ENCODE data around the gene CRIP3.
A peak's percentile ranks its signal among the peaks of the same experiment; 100 is the strongest.

The CRIP3 gene

GRCh38 chr6:43292341-43292740, 16.3 kb downstream of the CRIP3 start:
- DNase-seq (ENCODE audit: extremely low spot score, insufficient read length, low read depth), result no peak
- no peak for FAIRE-seq

- no peak for FAIRE-seq
These were observed 16.9 kb downstream of the CRIP3 start for GRCh38 chr6:43291708-43292107.

GRCh38 chr6:43290905-43291355, 17.7 kb downstream of the CRIP3 start:
- no peak for FAIRE-seq

More at GRCh38 chr6:43291708-43292107, 16.9 kb downstream of the CRIP3 start:
- DNase-seq (ENCODE audit: extremely low spot score, insufficient read length, low read depth), result no peak

GRCh38 chr6:43290339-43290904, 18.2 kb downstream of the CRIP3 start:
- DNase-seq (ENCODE audit: extremely low spot score, insufficient read length, low read depth) (no peak), FAIRE-seq (no peak)

More at GRCh38 chr6:43290905-43291355, 17.7 kb downstream of the CRIP3 start:
- no peak for DNase-seq (ENCODE audit: extremely low spot score, insufficient read length, low read depth)

- no peak for DNase-seq (ENCODE audit: extremely low spot score, insufficient read length, low read depth)
- no peak for FAIRE-seq
These were observed 20.6 kb downstream of the CRIP3 start for GRCh38 chr6:43287717-43288679.

- FAIRE-seq, result no peak
- DNase-seq (ENCODE audit: extremely low spot score, insufficient read length, low read depth), result no peak
These were observed 21.5 kb downstream of the CRIP3 start for GRCh38 chr6:43286980-43287716.

- FAIRE-seq (no peak), DNase-seq (ENCODE audit: extremely low spot score, insufficient read length, low read depth) (no peak)
These were observed 22.1 kb downstream of the CRIP3 start for GRCh38 chr6:43286456-43286979.

GRCh38 chr6:43285832-43286231, 22.8 kb downstream of the CRIP3 start:
- DNase-seq (ENCODE audit: extremely low spot score, insufficient read length, low read depth), result no peak

GRCh38 chr6:43284991-43285781, 23.4 kb downstream of the CRIP3 start:
- no peak for DNase-seq (ENCODE audit: extremely low spot score, insufficient read length, low read depth)
- no peak for FAIRE-seq

More at GRCh38 chr6:43285832-43286231, 22.8 kb downstream of the CRIP3 start:
- FAIRE-seq, result no peak

- DNase-seq (ENCODE audit: extremely low spot score, insufficient read length, low read depth) (no peak), FAIRE-seq (no peak)
These were observed 24.7 kb downstream of the CRIP3 start for GRCh38 chr6:43283905-43284304.

- FAIRE-seq, result no peak
- no peak for DNase-seq (ENCODE audit: extremely low spot score, insufficient read length, low read depth)
These were observed 25.1 kb downstream of the CRIP3 start for GRCh38 chr6:43283514-43283901.

GRCh38 chr6:43282636-43283513, 25.8 kb downstream of the CRIP3 start:
- no peak for DNase-seq (ENCODE audit: extremely low spot score, insufficient read length, low read depth)
- FAIRE-seq, result no peak

- FAIRE-seq, result no peak
- DNase-seq (ENCODE audit: extremely low spot score, insufficient read length, low read depth), result no peak
These were observed 26.6 kb downstream of the CRIP3 start for GRCh38 chr6:43282060-43282459.

GRCh38 chr6:43280234-43280633, 28.4 kb downstream of the CRIP3 start:
- DNase-seq (ENCODE audit: extremely low spot score, insufficient read length, low read depth), result no peak
- no peak for FAIRE-seq

GRCh38 chr6:43278524-43279078, 30.0 kb downstream of the CRIP3 start:
- peak; percentile 24 for FAIRE-seq
- no peak for DNase-seq (ENCODE audit: extremely low spot score, insufficient read length, low read depth)

- FAIRE-seq (no peak), DNase-seq (ENCODE audit: extremely low spot score, insufficient read length, low read depth) (no peak)
These were observed 30.7 kb downstream of the CRIP3 start for GRCh38 chr6:43277643-43278523.

GRCh38 chr6:43277306-43277642, 31.4 kb downstream of the CRIP3 start:
- FAIRE-seq (no peak), DNase-seq (ENCODE audit: extremely low spot score, insufficient read length, low read depth) (no peak)

Measured in GM18507 (cell line).